H1 (cell line): ENCODE data around the gene CHRNA10. TPM values are rescaled to one million over a fixed set of nuclear protein-coding genes. Genes with fewer than 3 reads are reported as not detected.
"Not testable (repeated sequence)": the region's sequence is repeated elsewhere in the genome, so short reads cannot be mapped to it uniquely, and the experiment has no call there.

Experiments
- CTCF ChIA-PET: fragments of 300-600 bp; sonication (Branson Sonifier 250); formaldehyde crosslinking; loops from one replicate; lab custom pipeline; 2021; ENCODE audit not compliant: partially characterized antibody; lab: Charles Lee
- POLR2A ChIA-PET: fragments of 300-600 bp; sonication (Branson Sonifier 250); formaldehyde crosslinking; loops from one replicate; lab custom pipeline; 2021; ENCODE audit warnings: inconsistent platforms; ENCODE audit not compliant: partially characterized antibody; lab: Charles Lee
- DNase-seq, 2 experiments: peaks; one replicate each; pipeline versions ENCODE4 v3.0.0 to v3.0.0-alpha.2; 2010 to 2022; ENCODE audit warnings: low spot score in 2 of 2, low read depth in 1 of 2, mixed read lengths in 1 of 2
- FAIRE-seq: peaks from 2 replicates; lab custom pipeline; 2011; peaks lifted over from hg19 to GRCh38; lab: Jason Lieb, UNC
- H2AFZ ChIP-seq: 2 replicates; pipeline ENCODE4 v1.8.1; 2012; ENCODE audit warnings: low read length, inconsistent platforms
- H2AK5ac ChIP-seq: 2 replicates; pipeline ENCODE4 v1.6.1; 2013; ENCODE audit warnings: low read depth, low read length
- H2BK120ac ChIP-seq: replicated peaks from 2 replicates; pipeline ENCODE3; 2013; ENCODE audit warnings: low read depth, low read length, inconsistent platforms
- H2BK12ac ChIP-seq: 2 replicates; pipeline ENCODE4 v1.6.1; 2013; ENCODE audit warnings: low read depth, low read length
- H2BK15ac ChIP-seq: 2 replicates; pipeline ENCODE4 v1.6.1; 2013; ENCODE audit warnings: low read length
- H2BK20ac ChIP-seq: 2 replicates; pipeline ENCODE4 v1.6.1; 2013; ENCODE audit warnings: low read length
- H2BK5ac ChIP-seq: 2 replicates; pipeline ENCODE4 v1.6.1; 2013; ENCODE audit warnings: low read depth, low read length
- H3K14ac ChIP-seq: 2 replicates; pipeline ENCODE4 v1.6.1; 2013; ENCODE audit warnings: inconsistent platforms; ENCODE audit not compliant: insufficient read length
- H3K18ac ChIP-seq: 2 replicates; pipeline ENCODE4 v1.6.1; 2013; ENCODE audit warnings: low read length; ENCODE audit errors: extremely low read depth
- H3K23ac ChIP-seq: 2 replicates; pipeline ENCODE4 v1.6.1; 2013; ENCODE audit warnings: inconsistent platforms; ENCODE audit not compliant: insufficient read length
- H3K23me2 ChIP-seq: 2 replicates; pipeline ENCODE4 v1.6.1; 2013; ENCODE audit warnings: low read depth, low read length
- H3K27ac ChIP-seq: 2 replicates; pipeline ENCODE4 v1.6.1; 2011; ENCODE audit warnings: low read depth, low read length, inconsistent platforms
- H3K27me3 ChIP-seq, 4 experiments: replicated peaks in 1 of 4; 1 replicate in 1 of 4; 2 replicates in 3 of 4; pipeline versions ENCODE4 v1.6.1 to v1.8.1; 2011 to 2013; ENCODE audit warnings: low read length in 3 of 4, mild to moderate bottlenecking in 3 of 4, inconsistent platforms in 2 of 4, mixed read lengths in 2 of 4, moderate library complexity in 1 of 4; ENCODE audit not compliant: control insufficient read depth in 3 of 4, insufficient read depth in 3 of 4; ENCODE audit errors: extremely low read depth in 1 of 4
- H3K36me3 ChIP-seq, 4 experiments: 2 replicates each; pipeline versions ENCODE4 v1.6.1 to v1.8.1; 2011 to 2013; ENCODE audit warnings: mild to moderate bottlenecking in 4 of 4, low read length in 3 of 4, moderate library complexity in 2 of 4, control low read depth in 1 of 4, inconsistent platforms in 1 of 4; ENCODE audit not compliant: insufficient read depth in 4 of 4, control insufficient read depth in 2 of 4
- H3K4ac ChIP-seq: replicated peaks from 2 replicates; pipeline ENCODE3; 2013; ENCODE audit warnings: low read length, low read depth, mixed read lengths, inconsistent platforms; ENCODE audit not compliant: insufficient read length
- H3K4me1 ChIP-seq, 4 experiments: replicated peaks in 1 of 4; 1 replicate in 1 of 4; 2 replicates in 3 of 4; pipeline versions ENCODE4 v1.6.1 to v1.8.1; 2011 to 2013; ENCODE audit warnings: low read length in 3 of 4, inconsistent platforms in 2 of 4, mixed read lengths in 1 of 4; ENCODE audit not compliant: insufficient read depth in 4 of 4, control insufficient read depth in 3 of 4
- H3K4me2 ChIP-seq, 2 experiments: 2 replicates each; pipeline versions ENCODE4 v1.6.1 to v1.8.1; 2011 to 2013; ENCODE audit warnings: low read depth in 2 of 2, low read length in 2 of 2, control low read depth in 1 of 2, inconsistent platforms in 1 of 2, mild to moderate bottlenecking in 1 of 2; ENCODE audit not compliant: insufficient read depth in 1 of 2
- H3K4me3 ChIP-seq, 4 experiments: fragments of 200-600, 300-600 bp in 1 of 4; sonication (generic), shearing (Covaris generic), sonication (Bioruptor Twin) in 1 of 4; 2 replicates each; pipeline versions ENCODE4 v1.5.1 to v1.8.1; 2011 to 2016; ENCODE audit warnings: low read length in 4 of 4, low read depth in 3 of 4, control low read depth in 2 of 4, inconsistent platforms in 2 of 4, mild to moderate bottlenecking in 2 of 4, mixed read lengths in 1 of 4, moderate library complexity in 1 of 4; ENCODE audit not compliant: insufficient read depth in 2 of 4; ENCODE audit errors: extremely low read depth in 1 of 4
- H3K56ac ChIP-seq: replicated peaks from 2 replicates; pipeline ENCODE3; 2013; ENCODE audit warnings: low read depth, mild to moderate bottlenecking, mixed read lengths, low read length, inconsistent platforms; ENCODE audit not compliant: insufficient read length
- H3K79me1 ChIP-seq: 2 replicates; pipeline ENCODE4 v1.6.1; 2013; ENCODE audit warnings: low read depth, low read length, control low read depth
- H3K79me2 ChIP-seq, 2 experiments: 2 replicates each; pipeline versions ENCODE4 v1.6.1 to v1.8.1; 2012 to 2013; ENCODE audit warnings: low read length in 2 of 2, mild to moderate bottlenecking in 2 of 2, inconsistent platforms in 1 of 2; ENCODE audit not compliant: insufficient read depth in 2 of 2, control insufficient read depth in 1 of 2
- H3K9ac ChIP-seq, 4 experiments: replicated peaks in 1 of 4; 1 replicate in 1 of 4; 2 replicates in 3 of 4; pipeline versions ENCODE4 v1.6.1 to v1.8.1; 2011 to 2013; ENCODE audit warnings: low read depth in 3 of 4, low read length in 3 of 4, control low read depth in 2 of 4, mild to moderate bottlenecking in 2 of 4, moderate library complexity in 2 of 4, inconsistent platforms in 1 of 4; ENCODE audit errors: extremely low read depth in 1 of 4
- H3K9me3 ChIP-seq, 2 experiments: 2 replicates each; pipeline versions ENCODE4 v1.6.1 to v1.8.1; 2012 to 2013; ENCODE audit warnings: mild to moderate bottlenecking in 2 of 2, moderate library complexity in 2 of 2, control low read depth in 1 of 2, inconsistent platforms in 1 of 2, low read depth in 1 of 2, low read length in 1 of 2, mixed read lengths in 1 of 2; ENCODE audit not compliant: insufficient read depth in 2 of 2
- H4K20me1 ChIP-seq, 2 experiments: replicated peaks in 1 of 2; 2 replicates each; pipeline versions ENCODE3 to v1.8.1; 2011 to 2013; ENCODE audit warnings: inconsistent platforms in 2 of 2, low read length in 2 of 2, mild to moderate bottlenecking in 1 of 2; ENCODE audit not compliant: insufficient read depth in 2 of 2, control insufficient read depth in 1 of 2
- H4K5ac ChIP-seq: 2 replicates; pipeline ENCODE4 v1.6.1; 2013; ENCODE audit warnings: low read length, low read depth, mixed read lengths, inconsistent platforms; ENCODE audit not compliant: insufficient read length
- H4K8ac ChIP-seq: 2 replicates; pipeline ENCODE4 v1.8.0; 2013; ENCODE audit warnings: mild to moderate bottlenecking, moderate library complexity, low read length, inconsistent platforms; ENCODE audit not compliant: insufficient read depth; ENCODE audit errors: extremely low read depth
- H4K91ac ChIP-seq: replicated peaks from 2 replicates; pipeline ENCODE3; 2013; ENCODE audit warnings: low read length, mixed read lengths, inconsistent platforms; ENCODE audit not compliant: insufficient read length
- WGBS, 2 experiments: shearing (Covaris generic) in 1 of 2; methylation state at CpG; one replicate each; pipeline versions ENCODE4 v1.1.6 to v1.1.7; 2013 to 2015; ENCODE audit warnings: low lambda C conversion rate in 2 of 2, mixed read lengths in 2 of 2, inconsistent platforms in 1 of 2, low coverage in 1 of 2, missing lambda C conversion rate in 1 of 2; ENCODE audit not compliant: insufficient replicate concordance in 2 of 2, insufficient coverage in 1 of 2, insufficient read length in 1 of 2; ENCODE audit errors: extremely low coverage in 1 of 2, missing lambda C conversion rate in 1 of 2; 5-methylcytosine and 5-hydroxymethylcytosine counted together
- polyA plus RNA-seq, 7 experiments: library from polyadenylated mRNA; depleted of rRNA in 3 of 7; stranded (reverse) in 5 of 7; unstranded in 2 of 7; fragments of >200 nt in 5 of 7; fragments of 200-250 nt in 2 of 7; gene quantifications; 1 replicate in 5 of 7; 2 replicates in 1 of 7; 4 replicates in 1 of 7; pipeline versions ENCODE4 v1.2.1 to v1.2.3, GENCODE V29; 2011 to 2013; ENCODE audit warnings: missing spikeins in 2 of 7, mixed read lengths in 2 of 7
- total RNA-seq: library from RNA; stranded (reverse); fragmentation: NEBNext Ultra II Directional; extraction: Animal tissue kit (Norgen Biotek cat#: 25700); gene quantifications from 2 replicates; pipeline ENCODE4 v1.2.1, GENCODE V29; 2021

CHRNA10 gene
- total and polyA plus RNA-seq, 2 of the 8 experiments (the other 6 are each of a cell fraction or from before 2014, with no cell fraction given): 0.68 to 1.3 TPM

DNA sequence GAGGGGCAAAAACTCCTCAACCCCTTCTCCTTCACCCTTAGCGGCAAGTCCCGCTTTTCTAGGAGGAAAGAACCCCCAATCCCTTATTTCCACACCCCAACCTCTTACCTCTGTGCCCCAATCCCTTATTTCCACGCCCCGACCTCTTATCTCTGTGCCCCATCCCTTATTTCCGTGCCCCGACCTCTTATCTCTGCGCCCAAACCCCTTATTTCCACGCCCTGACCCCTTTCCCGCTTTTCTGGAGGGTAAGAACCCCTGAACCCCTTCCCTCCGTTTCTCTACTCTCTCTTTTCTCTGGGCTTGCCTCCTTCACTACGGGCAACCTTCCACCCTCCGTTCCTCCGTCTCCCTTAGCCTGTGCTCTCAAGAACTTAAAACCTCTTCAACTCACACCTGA lies 22.3 kb downstream of the CHRNA10 start:
- H3K23ac ChIP-seq, FAIRE-seq, H2AFZ ChIP-seq, H3K23me2 ChIP-seq, H3K27me3 ChIP-seq, CTCF ChIA-PET, H4K91ac ChIP-seq, H4K5ac ChIP-seq, DNase-seq, H4K20me1 ChIP-seq, H3K4me2 ChIP-seq, H3K56ac ChIP-seq, H2BK12ac ChIP-seq, H3K79me1 ChIP-seq, H3K4me3 ChIP-seq, H3K27ac ChIP-seq, H3K4ac ChIP-seq, H3K36me3 ChIP-seq, H3K79me2 ChIP-seq, POLR2A ChIA-PET, H2BK20ac ChIP-seq, H3K4me1 ChIP-seq, H3K14ac ChIP-seq, H3K9me3 ChIP-seq, H4K8ac ChIP-seq, H3K18ac ChIP-seq, H2BK5ac ChIP-seq, H2BK15ac ChIP-seq, H2BK120ac ChIP-seq, H2AK5ac ChIP-seq, H3K9ac ChIP-seq: not testable (repeated sequence)
- WGBS, 2 experiments: 91% methylated on average over 12 of the region's 13 CpGs; no CpG with 5 or more reads in 1 of the 2 experiments
